Amniotic stem cell (primary cell): ENCODE data around the gene SOSTDC1.
"Not testable (repeated sequence)": the region's sequence is repeated elsewhere in the genome, so short reads cannot be mapped to it uniquely, and the experiment has no call there.

Experiments
- DNase-seq: peaks from one replicate; lab custom pipeline; 2025; lab: John Stamatoyannopoulos, UW

Gene SOSTDC1

DNA sequence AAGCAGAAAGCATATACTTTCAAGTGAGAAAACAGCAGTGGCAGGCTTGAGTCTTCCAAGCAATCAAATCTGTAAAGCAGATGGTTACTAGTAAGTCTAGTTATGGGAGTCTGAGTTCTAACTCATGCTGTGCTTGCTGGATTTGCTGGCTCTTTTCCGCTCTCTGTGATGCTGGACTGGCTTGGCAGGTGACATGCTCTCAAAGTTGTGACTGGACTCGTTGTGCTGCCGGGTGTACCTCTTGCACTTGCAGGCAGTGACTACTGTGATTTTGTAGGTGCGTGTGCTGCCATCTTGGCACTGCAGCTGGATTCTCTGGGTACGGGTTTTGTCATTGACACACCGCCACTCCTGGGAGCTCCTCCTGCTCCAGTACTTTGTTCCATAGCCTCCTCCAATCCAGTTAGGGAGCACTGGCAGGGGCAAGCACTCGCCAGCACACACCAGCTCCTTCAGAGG lies 3.1 kb downstream of the SOSTDC1 start:
- no peak for DNase-seq

DNA sequence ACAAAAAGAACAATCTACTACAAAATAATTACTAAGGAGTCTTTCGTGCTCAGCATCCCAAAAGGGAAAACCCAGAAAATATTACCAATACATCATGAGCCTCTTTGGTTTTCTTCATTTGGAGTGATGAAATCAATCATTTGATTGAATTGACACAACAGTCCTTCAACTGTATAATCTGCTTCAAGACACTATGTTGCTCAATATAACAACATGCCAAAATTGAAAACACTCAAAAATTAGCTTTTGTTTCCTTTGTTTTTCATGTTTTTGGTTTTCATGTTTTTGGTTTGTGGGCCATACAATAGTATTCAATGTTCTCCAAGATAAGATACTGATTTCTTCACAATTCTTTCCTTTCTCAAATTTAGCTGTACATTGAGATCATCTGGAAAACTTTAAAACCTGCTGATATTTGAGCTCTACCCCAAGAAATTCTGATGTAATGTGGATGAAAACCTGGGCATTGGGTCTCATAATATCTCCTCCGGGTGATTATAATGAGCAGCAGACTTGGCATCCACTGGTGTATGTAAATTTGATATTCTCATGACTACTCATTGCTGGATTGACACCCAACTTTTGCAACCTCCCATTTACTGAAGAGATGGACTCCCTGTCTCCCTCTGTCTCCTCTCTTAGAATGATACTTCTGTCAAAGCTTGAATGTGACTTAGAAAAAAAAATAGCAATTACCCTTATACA lies 4.6 kb downstream of the SOSTDC1 start:
- DNase-seq: no peak

DNA sequence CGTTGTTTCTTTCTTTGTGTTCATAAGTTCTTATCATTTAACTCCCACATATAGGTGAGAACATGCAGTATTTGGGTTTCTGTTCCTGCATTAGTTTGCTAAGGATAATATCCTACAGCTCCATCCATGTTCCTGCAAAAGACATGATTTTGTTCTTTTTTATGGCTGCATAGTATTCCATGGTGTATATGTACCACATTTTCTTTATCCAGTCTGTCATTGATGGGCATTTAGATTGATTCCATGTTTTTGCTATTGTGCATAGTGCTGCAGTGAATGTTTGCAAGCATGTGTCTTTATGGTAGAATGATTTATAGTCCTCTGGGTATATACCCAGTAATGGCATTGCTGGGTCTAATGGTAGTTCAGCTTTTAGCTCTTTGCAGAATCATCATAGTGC lies 9.2 kb downstream of the SOSTDC1 start:
- DNase-seq: not testable (repeated sequence)

DNA sequence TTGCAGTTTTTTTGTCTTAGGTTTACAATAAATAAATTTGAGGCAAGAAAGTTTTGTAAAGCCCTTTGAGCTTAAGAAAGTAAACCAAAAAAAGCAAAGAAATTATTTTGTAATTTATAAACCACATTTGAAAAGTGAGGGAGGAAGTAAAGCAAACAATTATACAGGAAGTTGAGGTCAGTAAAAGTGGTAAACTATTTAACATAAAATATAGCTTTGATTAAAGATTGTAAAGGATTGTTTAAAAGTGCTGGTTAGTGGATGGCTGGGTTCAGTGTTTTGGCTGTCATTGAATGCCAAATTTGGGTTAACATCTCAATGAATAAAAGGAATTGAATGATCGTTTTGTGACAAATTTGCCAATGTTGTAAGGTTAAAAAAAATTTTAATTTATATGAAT lies 9.9 kb downstream of the SOSTDC1 start:
- DNase-seq: no peak

DNA sequence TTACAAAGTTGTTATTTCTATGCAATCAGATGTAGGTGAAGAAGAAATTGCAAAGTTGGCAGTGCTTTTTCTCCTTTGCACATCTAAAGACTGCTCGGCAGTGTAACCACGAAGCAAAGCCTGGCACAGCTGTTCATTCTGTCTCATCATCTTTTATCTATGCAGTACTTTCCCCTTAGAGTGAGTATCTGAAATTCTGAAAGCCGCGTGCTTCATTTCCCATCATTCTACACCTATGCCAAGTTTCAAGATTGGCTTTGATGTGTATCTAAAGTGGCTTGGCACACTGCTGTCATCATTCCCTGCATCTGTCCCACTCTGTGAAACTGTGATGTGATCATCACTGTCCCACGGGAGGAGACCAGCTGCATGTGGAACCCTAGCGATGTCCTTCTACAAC lies 15.2 kb downstream of the SOSTDC1 start:
- no peak for DNase-seq

DNA sequence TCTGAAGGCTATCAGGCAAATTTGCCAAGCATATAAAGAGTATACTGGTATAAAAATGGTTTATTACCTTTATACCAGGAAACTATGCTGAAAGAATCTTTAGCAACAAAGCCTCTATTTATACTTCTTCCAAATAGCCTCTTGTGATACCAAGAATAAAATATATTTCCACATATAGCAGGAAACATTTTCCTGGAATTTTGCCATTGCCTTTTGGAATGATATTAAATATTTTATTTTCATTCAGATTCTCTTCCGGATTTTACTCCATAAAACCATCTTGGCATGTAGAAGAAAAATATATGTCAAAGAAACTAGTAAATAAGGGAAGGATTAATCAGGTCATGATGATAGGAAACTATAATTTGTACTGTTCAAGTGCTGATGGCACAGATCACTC lies 17.7 kb downstream of the SOSTDC1 start:
- no peak for DNase-seq

DNA sequence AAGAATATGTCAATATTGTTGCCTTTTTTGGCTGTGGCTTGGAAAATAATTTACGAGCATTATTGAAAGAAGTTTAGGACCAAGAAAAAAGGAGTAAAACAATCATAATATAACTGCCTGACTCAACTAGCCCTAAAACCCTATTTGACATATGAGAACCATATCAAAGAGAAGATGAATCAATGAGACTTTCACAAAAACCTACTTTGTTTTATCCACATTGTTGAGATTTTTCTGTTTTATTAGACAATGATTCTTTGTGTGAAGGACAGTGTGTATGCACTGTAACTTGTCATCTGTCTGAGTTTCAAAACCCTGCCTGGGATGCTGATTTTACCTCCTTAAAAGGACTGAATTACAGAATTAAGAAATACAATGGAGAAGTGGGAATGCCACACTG lies 19.0 kb downstream of the SOSTDC1 start:
- DNase-seq: no peak

DNA sequence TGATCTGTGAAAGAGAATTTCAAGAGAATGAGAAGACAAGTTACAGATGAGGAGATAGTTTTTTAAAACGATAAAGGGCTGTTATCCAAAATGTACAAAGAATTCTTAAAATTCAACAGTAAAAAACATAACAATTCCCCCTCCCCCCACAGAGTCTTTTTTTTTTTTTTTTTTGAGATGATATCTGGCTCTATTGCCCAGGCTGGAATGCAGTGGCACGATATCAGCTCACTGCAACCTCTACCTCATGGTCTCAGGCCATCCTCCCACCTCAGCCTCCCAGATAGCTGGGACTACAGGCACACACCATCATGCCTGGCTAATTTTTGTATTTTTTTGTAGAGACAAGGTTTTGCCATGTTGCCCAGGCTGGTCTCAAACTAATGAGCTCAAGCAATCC lies 21.7 kb downstream of the SOSTDC1 start:
- not testable (repeated sequence) for DNase-seq

DNA sequence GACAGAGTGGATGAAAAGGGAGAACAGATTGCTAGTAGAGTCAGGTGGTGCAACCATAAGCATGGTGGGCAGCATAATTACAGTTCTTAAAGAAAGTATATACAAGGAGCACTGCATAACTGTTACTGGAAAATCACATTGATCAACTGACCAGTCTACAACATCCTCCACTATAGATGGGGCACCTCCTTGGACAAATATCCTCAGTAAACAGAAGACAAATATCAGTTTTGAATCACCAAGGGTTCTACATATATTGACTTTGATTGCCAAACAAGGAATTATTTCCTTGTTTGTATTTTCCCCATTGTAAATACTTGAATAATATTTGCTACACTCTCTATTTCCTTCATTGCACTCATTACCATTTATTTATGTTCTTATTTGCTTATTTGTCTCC lies 26.6 kb downstream of the SOSTDC1 start:
- DNase-seq: no peak

DNA sequence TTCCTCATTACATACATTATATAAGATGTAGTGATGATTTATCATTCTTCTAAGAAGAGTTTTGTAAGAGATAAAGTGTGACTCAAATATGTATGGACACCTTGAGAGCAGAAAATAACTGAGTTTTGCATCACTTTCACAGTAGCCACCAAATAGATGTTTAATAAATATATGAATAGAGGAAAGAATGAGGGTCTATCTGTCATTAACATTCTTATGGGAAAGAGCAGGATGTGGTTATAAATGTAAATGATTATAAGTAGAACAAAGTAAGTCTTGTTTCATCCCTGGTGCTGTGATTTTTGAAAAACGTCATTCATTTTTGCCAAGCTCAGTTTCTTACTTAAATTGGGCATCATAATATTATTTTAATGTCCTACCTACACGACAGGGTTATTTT lies 29.2 kb downstream of the SOSTDC1 start:
- DNase-seq: no peak

DNA sequence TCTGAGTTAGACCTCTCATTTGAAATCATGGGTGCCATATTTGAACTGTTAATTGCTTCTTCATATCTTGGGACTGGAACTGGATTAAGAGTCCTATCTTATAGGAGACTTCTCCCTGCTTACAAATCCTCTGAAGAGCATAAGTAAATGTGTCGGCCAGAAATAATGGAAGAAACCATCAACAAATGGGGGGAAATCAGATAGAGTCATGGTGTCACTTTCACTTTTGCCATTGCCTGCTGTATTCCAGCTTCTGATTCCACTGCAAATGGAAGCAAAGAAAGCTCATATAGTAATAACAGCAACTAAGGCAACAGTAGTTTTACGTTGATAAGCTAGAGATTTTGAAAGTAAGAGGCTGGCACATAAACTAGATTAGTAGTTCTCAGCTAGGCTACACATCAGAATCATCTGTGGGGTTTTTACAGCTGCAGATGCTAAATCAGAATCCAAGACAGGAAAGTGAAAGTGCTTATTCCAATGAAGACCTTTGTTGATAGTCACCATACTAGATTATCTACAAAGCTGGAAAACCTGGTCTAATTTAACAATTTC lies 31.9 kb downstream of the SOSTDC1 start:
- no peak for DNase-seq

DNA sequence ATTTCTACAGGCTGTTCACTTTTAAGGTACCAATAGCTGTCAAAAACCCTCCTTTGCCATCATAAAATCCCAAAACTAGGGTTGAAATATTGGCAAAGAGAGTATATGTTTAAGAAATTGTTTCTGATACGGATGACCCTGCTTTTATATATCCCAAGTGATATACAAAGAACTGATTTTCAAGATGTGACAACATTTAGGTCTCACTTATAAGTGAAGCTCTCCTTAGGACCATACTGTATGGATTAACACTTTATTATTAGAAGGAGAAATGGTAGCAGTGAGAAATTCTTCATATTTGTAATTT lies 33.2 kb downstream of the SOSTDC1 start:
- no peak for DNase-seq

DNA sequence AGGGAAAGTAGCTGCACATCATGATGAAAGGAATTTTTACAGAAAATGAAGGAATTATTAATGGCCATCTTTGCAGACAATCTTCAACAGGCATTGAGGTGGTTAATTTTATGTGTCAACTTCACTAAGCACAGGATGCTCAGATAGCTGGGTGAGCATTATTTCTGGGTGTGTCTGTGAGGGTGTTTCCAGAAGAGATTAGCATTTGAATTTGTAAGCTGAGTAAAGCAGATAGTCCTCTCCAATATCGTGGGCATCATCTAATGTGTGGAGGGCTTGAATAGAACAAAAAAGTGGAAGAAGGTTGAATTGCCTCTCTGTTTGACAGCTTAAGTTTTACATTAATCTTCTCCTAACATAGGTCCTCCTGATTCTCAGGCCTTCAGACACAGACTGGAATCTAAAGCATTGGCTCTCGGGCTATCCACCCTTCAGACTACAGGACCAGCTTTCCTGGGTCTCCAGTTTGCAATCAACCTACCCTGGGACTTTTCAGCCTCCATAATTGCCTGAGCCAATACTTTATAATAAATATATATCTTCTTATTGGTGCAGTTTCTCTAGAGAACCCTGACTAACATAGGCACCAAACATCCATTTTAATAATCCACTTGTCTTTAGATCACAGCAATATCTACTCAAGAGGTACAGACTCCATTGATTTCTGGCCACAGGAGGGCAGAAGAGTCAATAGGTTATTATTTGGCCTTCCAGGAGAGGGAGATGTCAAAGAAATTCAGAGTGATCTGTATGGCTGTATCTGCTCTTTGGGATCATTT lies 33.7 kb downstream of the SOSTDC1 start:
- no peak for DNase-seq

DNA sequence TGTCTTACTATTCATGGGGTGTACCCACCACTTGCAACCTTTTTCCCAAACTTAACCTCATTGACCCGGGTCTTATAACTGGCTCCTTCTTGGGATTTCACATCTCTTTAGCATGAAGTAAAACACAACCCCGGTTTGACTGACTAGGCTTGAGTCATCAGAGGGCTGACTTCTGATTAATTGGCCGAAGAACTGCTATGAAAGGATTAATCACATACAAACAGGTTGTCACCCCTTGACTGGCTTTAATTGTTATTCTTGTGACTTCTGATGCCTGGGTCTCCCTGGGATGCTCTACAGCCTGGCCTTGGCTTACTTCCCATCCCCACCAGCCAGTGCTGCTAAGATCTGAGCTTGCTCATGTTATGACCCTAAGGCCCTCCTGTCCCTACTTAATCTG lies 35.4 kb downstream of the SOSTDC1 start:
- DNase-seq: no peak

DNA sequence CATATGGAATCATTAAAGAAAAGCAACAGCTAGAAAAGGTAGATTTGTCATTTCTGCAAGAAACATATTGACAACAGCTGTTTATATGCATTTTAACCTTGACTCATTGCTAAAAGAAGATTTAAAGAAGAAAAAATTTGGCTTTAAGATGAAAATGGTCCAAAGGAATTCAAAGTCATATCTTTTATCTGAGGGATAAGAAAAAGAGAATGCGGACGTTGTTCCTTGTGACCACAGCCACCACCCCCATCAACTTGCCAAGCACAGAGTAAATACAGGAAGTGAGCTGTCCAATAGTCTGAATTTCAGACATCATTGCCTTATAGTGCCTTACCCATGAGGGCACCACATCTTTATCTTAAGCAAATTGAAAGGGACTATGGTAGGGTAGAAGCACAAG lies 36.9 kb downstream of the SOSTDC1 start:
- DNase-seq: peak; percentile 37

DNA sequence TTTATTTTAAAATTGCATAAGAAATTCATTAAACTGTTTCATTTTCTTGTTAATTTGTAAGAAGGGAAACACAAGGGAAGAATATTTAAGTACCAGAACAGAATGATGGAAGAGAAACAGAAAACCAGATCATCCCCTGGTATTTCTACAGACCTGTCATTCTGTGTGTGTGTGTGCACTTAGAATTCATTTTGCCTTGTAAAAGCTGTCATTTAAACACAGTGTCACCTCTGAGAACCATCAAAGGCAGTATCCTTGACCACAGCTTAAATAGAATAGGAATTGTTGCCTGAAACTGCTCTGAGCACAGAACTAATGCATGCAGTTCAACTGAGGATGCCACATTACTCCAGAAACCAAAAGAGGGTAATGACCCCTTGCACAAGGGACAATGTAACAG lies 37.4 kb downstream of the SOSTDC1 start:
- no peak for DNase-seq

DNA sequence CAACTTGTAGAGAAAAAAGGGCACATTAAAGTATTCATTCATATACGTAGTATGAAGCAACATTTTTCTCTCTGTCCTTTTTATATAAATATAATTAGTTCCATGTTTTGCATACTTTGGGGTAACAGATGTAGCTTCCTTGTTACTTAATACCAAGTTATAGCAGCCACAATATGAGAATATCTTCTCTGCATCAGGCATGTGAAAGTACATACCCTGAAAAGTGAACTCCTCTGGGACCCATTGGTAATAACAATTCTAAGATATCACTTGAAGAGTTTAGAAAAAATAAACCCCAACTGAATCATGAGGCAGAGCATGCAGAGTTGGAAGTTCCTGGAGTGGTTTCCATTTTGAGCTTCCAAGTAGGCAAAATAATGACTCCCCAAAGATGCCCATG lies 41.8 kb downstream of the SOSTDC1 start:
- no peak for DNase-seq

DNA sequence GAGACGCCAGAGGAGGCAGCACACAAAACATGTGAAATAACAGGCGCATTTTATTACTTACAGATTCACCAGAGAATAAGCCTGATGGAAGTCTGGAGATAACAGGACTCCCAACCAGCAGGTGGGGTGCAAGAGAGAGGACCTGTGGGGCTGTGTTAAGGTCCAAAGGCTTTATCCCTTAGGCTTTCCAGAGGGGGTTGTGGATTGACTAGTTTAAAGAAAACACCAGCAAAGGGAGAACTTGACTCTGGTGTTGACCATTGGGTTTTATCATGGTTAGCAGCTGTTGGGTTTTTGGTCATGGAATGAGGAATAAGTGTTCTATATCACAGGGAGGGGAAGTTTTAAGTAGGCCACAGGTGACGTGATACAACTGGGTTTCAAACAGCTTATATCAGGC lies 42.6 kb downstream of the SOSTDC1 start:
- DNase-seq: no peak

DNA sequence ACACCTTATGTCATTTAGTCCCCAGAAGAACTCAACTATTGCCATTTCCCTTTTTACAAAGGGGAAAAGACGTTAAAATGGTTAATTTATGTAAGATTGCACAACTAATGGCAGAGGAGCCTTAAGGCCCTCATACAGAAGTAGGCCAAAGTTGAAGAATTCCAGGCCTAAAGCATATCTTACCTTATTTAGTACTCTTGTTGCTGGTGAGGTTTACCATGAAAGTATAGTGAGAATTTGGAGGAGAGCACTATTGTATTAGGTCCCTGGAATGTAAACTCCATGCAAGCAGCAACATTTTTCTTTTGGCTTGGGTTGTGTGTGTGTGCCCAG lies 43.5 kb downstream of the SOSTDC1 start:
- DNase-seq: no peak

DNA sequence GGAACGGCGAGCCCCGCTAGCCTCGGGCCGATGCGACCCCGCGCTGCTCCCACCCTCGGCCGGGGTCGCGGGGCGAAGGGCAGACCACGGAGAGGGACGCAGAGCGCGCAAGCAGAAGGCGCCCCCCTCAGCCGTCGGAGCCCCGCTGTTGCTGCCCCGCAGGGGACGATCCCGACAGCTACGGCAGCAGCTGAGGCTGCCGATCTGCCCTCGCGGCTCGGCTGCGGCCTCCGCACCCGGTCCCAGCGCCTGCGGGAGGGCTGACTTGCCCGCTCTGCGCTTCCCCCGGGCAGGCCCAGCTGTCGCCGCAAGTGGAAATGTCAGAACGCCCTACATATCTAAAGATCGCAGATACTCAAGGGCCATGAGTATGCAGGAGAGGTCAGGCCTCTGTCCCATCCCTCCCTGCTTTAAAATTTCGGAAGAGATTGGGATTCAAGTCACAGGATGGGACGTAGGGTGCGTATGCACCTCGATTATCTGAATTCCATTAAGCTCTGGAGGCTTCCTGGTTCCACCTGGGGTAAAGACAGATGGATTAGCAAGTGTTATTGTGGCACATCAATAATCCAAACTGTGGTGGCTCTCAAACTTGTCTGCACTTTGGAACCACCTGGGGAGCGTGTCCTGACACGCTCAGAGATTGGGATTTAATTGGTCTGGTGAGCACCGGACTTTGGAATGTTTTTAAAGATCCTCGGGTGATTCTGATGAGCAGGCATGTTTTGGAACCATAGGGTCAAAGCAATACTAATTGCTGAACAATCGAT lies 44.0 kb downstream of the SOSTDC1 start, which contains the start of gene CRPPA:
TSS of gene CRPPA (minus strand) at position 206 of the 770 bp plus-strand sequence. CDS start 216 bp downstream, outside the sequence.
- no peak for DNase-seq

DNA sequence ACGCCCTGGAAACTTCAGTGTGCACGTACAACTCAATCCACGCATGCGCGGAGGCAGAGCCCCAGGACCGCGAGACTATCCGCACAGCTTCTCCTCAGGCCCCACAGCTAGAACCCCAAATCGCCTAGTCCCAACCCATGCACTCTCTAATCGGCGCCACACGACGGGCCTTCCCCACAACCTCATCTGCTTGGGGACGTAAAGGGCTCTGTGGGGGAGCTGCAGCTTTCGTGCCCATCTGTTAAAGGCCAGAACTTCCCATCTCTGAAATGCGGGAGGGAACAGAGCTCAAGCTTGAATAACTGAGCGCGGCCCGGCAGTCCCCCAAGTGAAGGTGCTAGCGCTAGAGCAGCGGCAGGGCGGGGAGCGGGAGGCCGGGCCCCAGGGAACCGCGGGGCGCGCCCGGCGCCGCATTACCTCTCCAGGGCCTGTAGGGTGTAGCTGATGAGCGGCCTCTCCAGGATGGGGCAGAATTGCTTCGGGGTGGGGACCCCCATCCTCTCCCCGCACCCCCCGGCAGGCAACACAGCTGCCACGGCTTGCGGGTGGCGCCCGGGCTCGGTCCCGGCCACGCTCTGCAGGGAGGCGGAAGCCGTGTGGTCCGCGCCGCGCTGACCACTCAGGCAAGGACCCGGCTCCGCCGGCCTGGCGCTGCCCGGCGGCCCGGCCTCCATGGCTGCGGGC lies 44.7 kb downstream of the SOSTDC1 start:
- peak; percentile 80 for DNase-seq

DNA sequence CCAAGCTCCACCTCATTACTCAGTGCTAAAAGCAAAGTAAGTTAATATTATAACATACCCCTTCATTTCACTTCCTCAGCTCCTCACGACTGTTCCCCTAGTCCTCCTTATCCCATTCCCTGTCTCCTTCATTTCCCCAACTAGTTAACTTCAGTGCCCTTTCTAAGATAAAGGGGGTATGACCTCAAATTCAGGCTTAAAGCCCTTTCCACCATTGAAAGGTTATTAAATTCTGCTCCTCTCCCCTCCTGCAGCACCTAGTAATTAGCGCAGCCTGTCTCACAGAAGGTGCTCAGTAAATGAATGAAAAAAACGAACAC lies 45.2 kb downstream of the SOSTDC1 start:
- DNase-seq: no peak
